Measurements from ENCODE around the gene AFF1. TPM values are rescaled to one million over a fixed set of nuclear protein-coding genes. Genes with fewer than 3 reads are reported as not detected.

Gene AFF1
- total RNA-seq, 4 donors from 2014 or later, result 90.1 to 132 (median 101) TPM

DNA sequence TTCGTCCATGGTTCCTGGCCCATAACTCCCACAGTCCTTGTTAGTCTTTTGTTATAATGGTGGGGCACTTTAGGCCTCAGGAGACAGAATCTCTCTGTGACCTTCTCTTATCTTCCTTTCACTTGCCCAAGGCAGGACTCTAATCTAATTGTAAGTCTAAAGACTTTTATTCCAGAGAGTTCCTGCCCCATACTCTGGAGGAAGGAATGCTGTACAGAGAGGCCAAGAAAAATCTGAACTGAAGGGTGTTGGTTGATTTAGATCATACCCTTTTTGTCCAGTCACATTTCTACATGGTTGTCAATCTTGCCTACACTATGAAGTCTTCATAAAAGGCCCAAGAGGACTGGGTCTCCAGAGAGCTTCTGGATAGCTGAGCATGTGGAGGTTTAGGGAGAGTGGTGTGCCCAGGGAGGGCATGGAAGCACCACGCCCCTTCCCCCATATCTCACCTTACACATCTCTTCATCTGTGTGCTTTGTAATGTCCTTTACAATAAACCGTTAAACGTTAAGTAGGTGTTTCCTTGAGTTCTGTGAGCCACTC is 84.5 kb downstream of the AFF1 start:
- TF ChIP-seq, protein P1, sequence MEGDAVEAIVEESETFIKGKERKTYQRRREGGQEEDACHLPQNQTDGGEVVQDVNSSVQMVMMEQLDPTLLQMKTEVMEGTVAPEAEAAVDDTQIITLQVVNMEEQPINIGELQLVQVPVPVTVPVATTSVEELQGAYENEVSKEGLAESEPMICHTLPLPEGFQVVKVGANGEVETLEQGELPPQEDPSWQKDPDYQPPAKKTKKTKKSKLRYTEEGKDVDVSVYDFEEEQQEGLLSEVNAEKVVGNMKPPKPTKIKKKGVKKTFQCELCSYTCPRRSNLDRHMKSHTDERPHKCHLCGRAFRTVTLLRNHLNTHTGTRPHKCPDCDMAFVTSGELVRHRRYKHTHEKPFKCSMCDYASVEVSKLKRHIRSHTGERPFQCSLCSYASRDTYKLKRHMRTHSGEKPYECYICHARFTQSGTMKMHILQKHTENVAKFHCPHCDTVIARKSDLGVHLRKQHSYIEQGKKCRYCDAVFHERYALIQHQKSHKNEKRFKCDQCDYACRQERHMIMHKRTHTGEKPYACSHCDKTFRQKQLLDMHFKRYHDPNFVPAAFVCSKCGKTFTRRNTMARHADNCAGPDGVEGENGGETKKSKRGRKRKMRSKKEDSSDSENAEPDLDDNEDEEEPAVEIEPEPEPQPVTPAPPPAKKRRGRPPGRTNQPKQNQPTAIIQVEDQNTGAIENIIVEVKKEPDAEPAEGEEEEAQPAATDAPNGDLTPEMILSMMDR (IDR thresholded peaks at IDR 0.05; ENCODE audit: low read depth), result no peak

DNA sequence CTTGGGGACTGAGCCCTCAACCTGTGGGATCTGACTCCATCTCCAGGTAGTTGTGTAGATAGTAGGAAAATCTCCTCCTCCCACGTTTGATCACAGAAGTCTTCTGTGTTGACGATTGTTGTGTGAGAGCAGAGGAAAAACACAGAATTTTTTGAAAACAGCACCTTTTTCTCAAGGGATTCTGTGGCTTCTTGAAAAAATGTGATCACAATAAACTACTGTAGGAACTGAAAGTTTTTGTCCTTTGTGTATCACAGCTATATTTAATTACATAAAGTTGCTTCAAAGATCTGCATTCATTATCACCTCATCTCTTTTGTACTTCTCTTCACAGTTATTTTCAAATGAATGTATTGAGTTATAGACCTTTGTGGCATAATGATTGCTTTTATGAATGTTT is 85.1 kb downstream of the AFF1 start:
- TF ChIP-seq, protein P1 (IDR thresholded peaks at IDR 0.05; ENCODE audit: low read depth), result no peak

DNA sequence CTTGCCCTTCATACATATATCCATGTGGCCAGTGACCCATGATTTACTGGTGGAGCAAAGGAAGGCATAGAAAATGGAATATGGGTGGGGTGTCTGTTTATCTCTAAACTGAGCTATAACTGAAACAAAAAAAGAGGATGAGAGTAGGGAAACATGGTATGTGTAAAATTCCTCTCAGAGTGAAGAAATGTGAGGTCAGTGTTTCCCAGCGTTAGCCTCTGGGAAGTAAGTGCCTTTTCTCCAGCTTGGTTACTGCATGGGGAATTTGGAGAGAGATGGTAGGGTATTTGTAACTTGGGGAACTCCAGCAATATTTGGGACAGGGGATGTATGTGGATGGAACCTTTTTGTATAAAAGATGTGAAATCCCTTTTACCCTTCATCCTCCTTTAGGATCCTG is 89.4 kb downstream of the AFF1 start:
- TF ChIP-seq, protein P1 (IDR thresholded peaks at IDR 0.05; ENCODE audit: low read depth), result no peak

DNA sequence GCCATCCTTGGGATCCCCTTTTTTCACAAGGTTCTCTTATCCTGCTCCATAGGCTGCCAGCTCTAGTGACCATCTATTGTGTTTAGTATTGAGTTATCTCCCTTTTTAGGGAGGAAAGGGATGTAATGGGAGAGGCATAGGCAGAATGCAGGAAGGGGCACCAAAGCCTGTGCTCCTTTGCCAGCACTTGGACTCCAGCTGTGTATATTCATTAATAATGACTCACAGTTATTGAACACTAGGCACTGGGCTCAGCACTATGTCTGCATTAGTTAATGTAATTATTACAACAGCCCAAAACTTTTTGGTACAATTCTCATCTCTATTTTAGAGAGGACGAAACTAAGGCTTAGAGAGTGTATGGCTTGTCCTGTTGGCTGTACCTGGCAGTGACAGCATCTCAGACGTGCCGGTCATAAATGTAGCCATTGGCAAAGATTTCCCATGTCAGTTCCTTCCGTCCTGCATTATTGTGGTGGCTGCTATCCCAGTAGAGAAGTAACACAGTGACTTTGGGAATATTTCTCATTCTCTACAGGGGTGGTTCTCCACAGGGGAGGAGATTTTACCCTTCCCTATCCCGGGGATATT is 90.3 kb downstream of the AFF1 start:
- TF ChIP-seq, protein P1 (IDR thresholded peaks at IDR 0.05; ENCODE audit: low read depth), result no peak

DNA sequence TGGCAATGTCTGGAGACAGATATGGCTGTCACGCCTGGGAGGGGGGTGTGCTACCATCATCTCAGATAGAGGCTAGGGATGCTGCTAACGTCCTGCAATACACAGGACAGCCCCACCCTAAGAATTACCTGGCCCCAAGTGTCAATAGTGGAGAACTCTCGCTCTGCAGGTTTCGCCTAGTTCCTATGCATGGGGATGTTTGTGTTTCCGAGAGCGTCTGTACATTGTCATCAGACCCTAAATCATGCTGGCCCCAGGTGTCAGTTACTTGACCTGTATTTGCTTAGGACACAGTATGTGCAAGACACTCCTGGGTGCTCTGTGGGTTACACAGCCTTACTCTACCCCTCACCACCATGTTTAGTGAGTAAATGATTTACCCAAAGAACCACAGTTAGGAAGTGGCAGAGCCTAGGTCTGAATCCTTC is 90.8 kb downstream of the AFF1 start:
- TF ChIP-seq, protein P1 (IDR thresholded peaks at IDR 0.05; ENCODE audit: low read depth), result no peak

DNA sequence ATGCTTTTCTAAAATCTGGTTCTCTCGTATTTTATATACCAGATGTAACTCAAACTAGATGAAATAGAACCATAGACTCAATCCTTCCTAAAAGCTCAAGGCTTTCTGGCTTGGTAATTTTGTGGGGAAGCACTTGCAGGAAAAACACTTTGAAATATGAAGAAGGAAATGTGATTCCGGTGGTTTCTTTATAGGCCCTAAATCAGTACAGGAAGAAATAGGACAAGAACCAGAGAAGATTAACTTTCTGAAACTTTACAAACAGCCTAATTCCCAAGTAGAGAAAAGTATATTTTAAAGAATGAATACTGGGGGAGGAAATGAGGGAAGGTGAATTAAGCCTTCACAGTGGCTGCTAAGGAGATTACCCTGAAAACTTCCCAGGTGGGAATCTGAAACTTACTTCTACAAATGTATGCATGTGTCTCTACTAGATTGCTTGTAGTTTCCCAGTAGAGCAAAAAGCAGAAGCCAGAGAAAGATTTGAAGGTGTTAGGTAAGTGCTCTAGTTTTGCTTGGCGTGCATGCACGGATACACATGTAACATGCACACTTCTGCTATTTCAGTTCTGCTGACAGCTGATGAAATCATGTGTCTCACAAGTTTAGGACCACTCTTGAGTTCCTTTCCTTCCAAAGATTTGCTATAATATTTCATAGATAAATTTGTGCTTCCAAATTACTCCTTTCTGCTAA is 92.1 kb downstream of the AFF1 start:
- TF ChIP-seq, protein P1 (IDR thresholded peaks at IDR 0.05; ENCODE audit: low read depth), result no peak

DNA sequence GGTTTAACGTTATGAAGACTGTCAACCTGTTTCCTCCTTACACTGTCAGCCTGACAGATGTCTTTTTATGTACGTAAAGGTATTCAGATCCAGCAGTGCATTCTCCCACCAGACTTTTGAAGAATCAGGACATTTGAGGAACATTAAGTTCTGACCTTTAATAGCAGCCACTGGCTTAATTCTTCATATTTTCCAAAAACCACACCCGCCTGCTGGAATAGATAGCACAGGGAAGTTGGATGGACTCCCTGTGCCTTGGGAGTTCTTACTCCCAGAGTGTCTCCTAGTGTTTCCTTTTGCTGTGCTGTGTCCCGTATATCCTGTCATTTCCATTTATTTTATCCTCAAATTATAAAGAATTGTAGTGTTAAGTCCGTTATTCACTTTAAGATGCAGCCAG is 94.5 kb downstream of the AFF1 start:
- TF ChIP-seq, protein P1 (IDR thresholded peaks at IDR 0.05; ENCODE audit: low read depth), result no peak
